ENCODE measurements around the gene C5orf58.

- TF ChIP-seq CTCF (optimal IDR thresholded peaks at IDR 0.05 in 1 of 3, IDR thresholded peaks at IDR 0.05 in 1 of 3, conservative IDR thresholded peaks at IDR 0.05 in 1 of 3; ENCODE audit: extremely low read depth in 1 of 3, insufficient read depth in 2 of 3, low read length in 3 of 3) = no peak
- TF ChIP-seq EZH2 (IDR thresholded peaks at IDR 0.05; ENCODE audit: low read length) = no peak
These were observed 59.7 kb downstream of the C5orf58 start for GRCh38 chr5:170292179-170293104.

All from keratinocyte (primary cell).